DND-41 (cell line): ENCODE measurements around the gene HYDIN.
"Not testable (repeated sequence)": the region's sequence is repeated elsewhere in the genome, so short reads cannot be mapped to it uniquely, and the experiment has no call there.

Experiments used
- ATAC-seq: fragments of 200-7000 bp; cut with Tn5 transposase; 3 replicates; pipeline ENCODE4 v1.9.1; 2021; ENCODE audit warnings: low read depth; ENCODE audit not compliant: insufficient read depth
- DNase-seq: peaks from one replicate; pipeline ENCODE4 v3.0.0-alpha.2; 2020
- H2AFZ ChIP-seq: 2 replicates; pipeline ENCODE4 v1.6.0; 2012; ENCODE audit warnings: low read depth, low read length
- H3K27ac ChIP-seq: 2 replicates; pipeline ENCODE4 v1.5.1; 2012; ENCODE audit warnings: low read length, inconsistent platforms
- H3K27me3 ChIP-seq: fragments of 200-600 bp; sonication (generic); 2 replicates; pipeline ENCODE4 v1.6.0; 2012; ENCODE audit warnings: low read length, mild to moderate bottlenecking, inconsistent platforms; ENCODE audit not compliant: insufficient read depth, poor library complexity
- H3K36me3 ChIP-seq: 2 replicates; pipeline ENCODE4 v1.5.1; 2012; ENCODE audit warnings: low read length, inconsistent platforms; ENCODE audit not compliant: insufficient read depth
- H3K4me1 ChIP-seq: 2 replicates; pipeline ENCODE4 v1.5.1; 2012; ENCODE audit warnings: mild to moderate bottlenecking, low read length; ENCODE audit not compliant: insufficient read depth
- H3K4me2 ChIP-seq: 2 replicates; pipeline ENCODE4 v1.6.0; 2012; ENCODE audit warnings: mild to moderate bottlenecking, moderate library complexity, low read length, inconsistent platforms; ENCODE audit not compliant: insufficient read depth
- H3K4me3 ChIP-seq, 2 experiments: fragments of 200-600 bp in 1 of 2; shearing (Covaris generic) in 1 of 2; 2 replicates each; pipeline ENCODE4 v1.5.1; 2012 to 2016; ENCODE audit warnings: inconsistent platforms in 2 of 2, low read length in 2 of 2, mild to moderate bottlenecking in 2 of 2, low read depth in 1 of 2, moderate library complexity in 1 of 2
- H3K79me2 ChIP-seq: 2 replicates; pipeline ENCODE4 v1.6.0; 2012; ENCODE audit warnings: low read length, inconsistent platforms; ENCODE audit not compliant: insufficient read depth
- H3K9ac ChIP-seq: 2 replicates; pipeline ENCODE4 v1.6.0; 2012; ENCODE audit warnings: low read depth, mild to moderate bottlenecking, inconsistent platforms, low read length, moderate library complexity
- H3K9me3 ChIP-seq: 2 replicates; pipeline ENCODE4 v1.5.1; 2012; ENCODE audit warnings: low read length, moderate library complexity, mild to moderate bottlenecking, inconsistent platforms; ENCODE audit not compliant: insufficient read depth, severe bottlenecking
- H4K20me1 ChIP-seq: 2 replicates; pipeline ENCODE4 v1.6.0; 2012; ENCODE audit warnings: low read length; ENCODE audit not compliant: insufficient read depth
- TF ChIP-seq, protein P1 (sequence below): IDR thresholded peaks from 2 replicates; pipeline ENCODE4 v1.5.1; 2012; ENCODE audit warnings: borderline replicate concordance, low read length, moderate library complexity, mild to moderate bottlenecking; ENCODE audit not compliant: poor library complexity, severe bottlenecking; ENCODE audit errors: extremely low read depth

The HYDIN gene

DNA sequence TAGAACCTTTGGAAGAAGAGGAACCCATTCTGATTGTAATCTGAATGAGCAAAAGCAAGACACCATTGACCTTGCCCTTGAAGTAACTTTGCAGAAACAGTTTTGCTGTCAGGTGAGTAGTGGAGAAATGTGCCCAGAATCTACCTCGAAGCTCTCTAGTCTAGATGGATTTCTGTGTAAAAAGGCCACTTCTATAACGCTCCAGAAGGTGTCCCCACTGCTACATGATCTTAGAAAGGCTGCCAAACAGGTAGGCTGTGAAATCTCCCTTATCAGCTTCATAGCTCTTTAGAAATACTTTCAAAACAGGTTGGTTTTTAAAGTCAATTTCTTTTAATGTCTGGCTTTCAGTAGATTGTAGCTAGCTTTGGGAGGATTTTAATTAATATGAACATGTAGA lies 230.8 kb downstream of the HYDIN start:
- not testable (repeated sequence) for H3K9ac ChIP-seq, H3K27me3 ChIP-seq, H3K27ac ChIP-seq, H3K4me3 ChIP-seq, H4K20me1 ChIP-seq, H2AFZ ChIP-seq, H3K36me3 ChIP-seq, H3K9me3 ChIP-seq, H3K79me2 ChIP-seq, H3K4me1 ChIP-seq, H3K4me2 ChIP-seq
- TF ChIP-seq, protein P1, sequence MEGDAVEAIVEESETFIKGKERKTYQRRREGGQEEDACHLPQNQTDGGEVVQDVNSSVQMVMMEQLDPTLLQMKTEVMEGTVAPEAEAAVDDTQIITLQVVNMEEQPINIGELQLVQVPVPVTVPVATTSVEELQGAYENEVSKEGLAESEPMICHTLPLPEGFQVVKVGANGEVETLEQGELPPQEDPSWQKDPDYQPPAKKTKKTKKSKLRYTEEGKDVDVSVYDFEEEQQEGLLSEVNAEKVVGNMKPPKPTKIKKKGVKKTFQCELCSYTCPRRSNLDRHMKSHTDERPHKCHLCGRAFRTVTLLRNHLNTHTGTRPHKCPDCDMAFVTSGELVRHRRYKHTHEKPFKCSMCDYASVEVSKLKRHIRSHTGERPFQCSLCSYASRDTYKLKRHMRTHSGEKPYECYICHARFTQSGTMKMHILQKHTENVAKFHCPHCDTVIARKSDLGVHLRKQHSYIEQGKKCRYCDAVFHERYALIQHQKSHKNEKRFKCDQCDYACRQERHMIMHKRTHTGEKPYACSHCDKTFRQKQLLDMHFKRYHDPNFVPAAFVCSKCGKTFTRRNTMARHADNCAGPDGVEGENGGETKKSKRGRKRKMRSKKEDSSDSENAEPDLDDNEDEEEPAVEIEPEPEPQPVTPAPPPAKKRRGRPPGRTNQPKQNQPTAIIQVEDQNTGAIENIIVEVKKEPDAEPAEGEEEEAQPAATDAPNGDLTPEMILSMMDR = peak; percentile 10
- ATAC-seq (peak; percentile 84), DNase-seq (peak; percentile 32)

DNA sequence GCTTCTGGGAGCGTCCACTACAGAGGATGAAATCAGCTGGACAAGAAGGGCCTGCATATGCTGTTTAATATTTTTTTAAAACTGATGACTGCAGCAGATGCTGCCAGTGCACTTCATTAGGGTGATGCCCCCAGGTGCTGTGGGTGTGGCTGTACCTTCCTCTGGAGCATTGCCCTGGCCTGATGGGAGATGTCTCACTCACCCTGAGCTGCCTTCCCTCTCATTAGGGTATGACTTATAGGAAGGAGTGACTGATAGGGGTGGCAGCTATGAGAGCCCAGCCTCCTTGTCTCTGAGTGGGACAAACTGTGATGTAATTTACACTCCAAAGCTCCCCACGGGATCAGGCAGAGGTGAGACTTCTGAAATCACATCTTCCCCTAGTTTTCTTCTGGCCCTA lies 234.7 kb downstream of the HYDIN start:
- DNase-seq, H2AFZ ChIP-seq, H3K27ac ChIP-seq, H3K79me2 ChIP-seq, ATAC-seq, H4K20me1 ChIP-seq, H3K4me3 ChIP-seq, H3K4me2 ChIP-seq, H3K4me1 ChIP-seq, H3K36me3 ChIP-seq, H3K27me3 ChIP-seq, H3K9me3 ChIP-seq, H3K9ac ChIP-seq: not testable (repeated sequence)

DNA sequence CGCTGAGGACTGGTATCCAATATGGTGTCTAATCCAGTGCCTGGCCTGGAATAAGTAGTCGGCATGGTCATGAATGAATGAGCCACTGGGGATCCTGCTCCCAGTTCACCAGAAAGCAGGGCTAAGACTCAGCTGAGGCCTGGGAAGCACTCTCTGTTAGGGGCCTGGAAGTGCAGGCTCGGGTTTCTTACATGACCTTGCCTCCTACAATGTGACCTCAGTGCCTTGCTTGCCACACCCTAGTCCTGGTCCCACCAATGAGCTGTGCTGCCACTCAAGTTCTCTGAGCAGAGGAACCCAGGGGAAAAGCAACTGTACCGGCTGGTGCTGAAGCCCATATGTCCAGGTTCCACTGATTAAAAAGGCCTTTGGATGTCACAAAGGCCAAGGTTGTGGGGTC lies 238.0 kb downstream of the HYDIN start:
- H3K9me3 ChIP-seq, H4K20me1 ChIP-seq, H3K27ac ChIP-seq, H3K4me3 ChIP-seq, H3K4me1 ChIP-seq, DNase-seq, H3K9ac ChIP-seq, H3K27me3 ChIP-seq, H3K79me2 ChIP-seq, H2AFZ ChIP-seq, H3K36me3 ChIP-seq, ATAC-seq, H3K4me2 ChIP-seq: not testable (repeated sequence)

DNA sequence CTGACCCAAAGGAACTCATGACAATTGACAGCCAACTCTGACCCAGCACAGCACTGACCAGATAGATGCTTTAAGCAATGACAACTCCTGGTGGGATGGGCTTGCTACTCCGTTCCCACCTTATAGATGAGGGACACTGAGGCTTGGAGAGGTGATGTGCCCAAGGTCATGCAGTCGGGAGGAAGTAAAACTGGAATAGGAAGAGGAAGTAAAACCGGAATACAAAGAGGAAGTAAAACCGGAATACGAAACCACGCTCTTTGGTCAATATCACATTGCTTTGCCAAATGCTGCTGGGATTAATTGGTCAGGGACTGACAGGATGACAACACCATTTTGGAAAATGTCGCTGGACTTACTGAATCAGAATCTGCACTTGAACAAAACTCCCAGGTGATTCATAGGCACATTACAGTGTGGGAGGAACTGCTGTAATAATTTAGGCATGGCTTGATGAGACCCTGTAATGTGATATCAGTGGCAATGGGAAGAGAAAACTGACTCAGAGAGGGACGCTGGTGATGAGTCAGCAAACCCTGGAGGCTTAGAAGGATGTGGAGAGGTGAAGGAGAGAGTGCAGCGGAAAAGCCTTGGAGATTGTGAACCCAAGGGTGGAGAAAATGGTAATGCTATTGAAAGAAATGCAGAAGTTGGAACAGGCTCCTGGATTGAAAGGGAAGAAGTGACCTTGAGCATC lies 243.4 kb downstream of the HYDIN start:
- H4K20me1 ChIP-seq, H3K9me3 ChIP-seq, H3K27ac ChIP-seq, H3K4me1 ChIP-seq, H3K4me3 ChIP-seq, ATAC-seq, DNase-seq, H2AFZ ChIP-seq, H3K27me3 ChIP-seq, H3K9ac ChIP-seq, H3K4me2 ChIP-seq, H3K79me2 ChIP-seq, H3K36me3 ChIP-seq: not testable (repeated sequence)

DNA sequence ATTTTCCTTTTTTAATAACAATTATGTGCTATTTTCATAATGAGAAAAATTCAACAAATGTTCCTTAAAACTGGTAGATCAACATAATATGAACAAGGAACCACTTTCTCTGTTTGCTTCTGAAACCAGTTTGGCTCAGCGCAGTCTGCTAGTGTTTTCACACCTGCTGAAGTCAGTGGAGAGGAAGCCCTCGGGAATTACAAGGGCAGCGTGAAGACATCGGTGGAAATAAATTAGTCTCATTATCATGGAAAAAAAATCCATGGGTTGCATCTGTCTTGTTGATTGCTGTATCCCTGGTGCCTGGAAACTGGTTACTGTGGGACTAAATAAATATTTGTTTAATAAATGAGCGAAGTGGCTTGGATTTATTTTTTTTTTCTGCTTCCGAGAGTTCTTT lies 245.8 kb downstream of the HYDIN start:
- H3K27ac ChIP-seq = not testable (repeated sequence)

DNA sequence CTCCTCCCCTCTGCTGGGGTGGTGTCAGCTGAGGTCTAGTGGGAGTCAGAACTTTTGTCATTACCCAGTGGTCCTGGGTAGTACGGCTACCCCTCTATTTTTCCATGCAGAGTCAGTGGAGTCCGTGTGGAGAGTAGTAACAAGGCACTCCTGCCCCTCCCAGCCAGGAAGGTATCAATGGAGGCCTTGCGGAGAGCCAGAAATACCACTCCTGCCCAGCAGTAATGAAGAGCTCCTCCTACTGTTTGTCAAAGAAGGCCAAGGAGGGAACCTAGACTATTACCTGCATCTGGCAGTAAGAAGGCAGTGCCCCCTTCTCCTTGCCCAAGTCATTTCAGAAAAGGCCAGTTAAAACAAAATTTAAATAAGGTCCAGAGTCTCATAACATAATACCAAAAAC lies 262.2 kb downstream of the HYDIN start:
- not testable (repeated sequence) for H3K9me3 ChIP-seq, H3K27ac ChIP-seq, DNase-seq, H2AFZ ChIP-seq, H3K9ac ChIP-seq, ATAC-seq, H3K4me1 ChIP-seq, H3K4me2 ChIP-seq, H4K20me1 ChIP-seq, H3K79me2 ChIP-seq, H3K36me3 ChIP-seq, H3K27me3 ChIP-seq, H3K4me3 ChIP-seq

More for the DNA sequence above, 245.8 kb downstream of the HYDIN start:
- H3K4me1 ChIP-seq, H3K79me2 ChIP-seq, H3K9ac ChIP-seq, DNase-seq, H3K9me3 ChIP-seq, H3K36me3 ChIP-seq, H3K4me3 ChIP-seq, H3K4me2 ChIP-seq, H3K27me3 ChIP-seq, ATAC-seq, H4K20me1 ChIP-seq, H2AFZ ChIP-seq: not testable (repeated sequence)

DNA sequence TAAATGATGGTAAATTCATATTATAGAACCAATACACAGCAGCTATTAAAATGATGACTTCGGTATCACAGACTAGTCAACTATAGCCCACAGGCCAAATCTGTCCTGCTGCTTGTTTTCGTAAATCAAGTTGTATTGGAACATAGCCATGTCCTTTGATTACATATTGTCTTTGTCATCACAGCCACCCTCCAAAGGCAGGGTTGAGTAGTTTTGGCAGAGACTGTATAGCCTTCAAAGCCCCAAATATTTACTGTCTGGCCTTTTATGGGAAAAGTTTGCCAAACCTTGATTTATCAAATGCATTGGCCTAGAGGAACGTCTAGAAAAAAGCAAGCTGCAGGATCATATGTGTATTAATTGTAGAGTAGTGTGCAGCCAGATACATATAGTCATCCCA lies 270.4 kb downstream of the HYDIN start:
- DNase-seq, H3K9ac ChIP-seq, H2AFZ ChIP-seq, H3K27ac ChIP-seq, H3K27me3 ChIP-seq, ATAC-seq, H3K4me1 ChIP-seq, H3K4me2 ChIP-seq, H3K9me3 ChIP-seq, H3K79me2 ChIP-seq, H3K36me3 ChIP-seq, H4K20me1 ChIP-seq, H3K4me3 ChIP-seq: not testable (repeated sequence)

DNA sequence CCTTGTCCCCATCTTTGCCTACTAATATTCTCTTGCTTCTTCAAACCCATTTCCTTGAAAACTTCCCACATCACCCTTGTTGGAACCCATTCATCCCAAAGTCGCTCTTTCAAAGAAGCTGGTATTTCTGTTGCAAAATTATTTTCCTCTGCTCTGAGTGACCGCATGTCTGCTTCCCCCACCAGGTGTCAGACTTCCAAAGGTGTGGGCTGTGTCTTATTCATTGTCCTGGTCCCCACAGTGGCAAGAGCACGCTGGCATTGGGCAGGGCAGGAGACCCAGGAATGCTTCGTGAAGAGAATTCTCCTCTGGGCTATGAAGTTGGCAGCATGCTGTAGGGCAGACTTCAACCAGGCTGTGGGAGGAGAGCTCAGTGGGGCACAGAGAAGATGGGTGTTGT lies 275.6 kb downstream of the HYDIN start:
- not testable (repeated sequence) for H3K4me1 ChIP-seq, H3K27ac ChIP-seq, H2AFZ ChIP-seq, H3K79me2 ChIP-seq, H3K36me3 ChIP-seq, ATAC-seq, H3K9me3 ChIP-seq, H4K20me1 ChIP-seq, DNase-seq, H3K27me3 ChIP-seq, H3K4me3 ChIP-seq, H3K4me2 ChIP-seq, H3K9ac ChIP-seq
